Measurements from ENCODE around the gene MRPL55. TPM values are rescaled to one million over a fixed set of nuclear protein-coding genes. Genes with fewer than 3 reads are reported as not detected.

Gene MRPL55
- total RNA-seq, 2 donors from 2014 or later = 120 to 136 TPM

GRCh38 chr1:228123505-228123904 is 14.4 kb upstream of the MRPL55 start:
- Histone ChIP-seq H3K27ac (no peak overlapping the region), H3K27me3 (replicated peaks; ENCODE audit: insufficient read depth) (no peaks in the 10 kb centered on the region), H3K36me3 (no peaks in the 10 kb centered on the region), H3K9me3 (no peaks in the 10 kb centered on the region), H3K4me3 (no peak overlapping the region), H3K4me1 (replicated peaks) (no peaks in the 10 kb centered on the region)
- TF ChIP-seq CTCF (IDR thresholded peaks at IDR 0.05) (no peak), POLR2AphosphoS5 (IDR thresholded peaks at IDR 0.05) (no peak), POLR2A (IDR thresholded peaks at IDR 0.05) (no peak)
- intact Hi-C loops (cut with DNase I) = no loop called here
- DNase-seq (ENCODE audit: low spot score) = no peak
- WGBS = 79% methylated on average over 2 of the region's 2 CpGs

GRCh38 chr1:228122921-228123441 is 13.9 kb upstream of the MRPL55 start:
- intact Hi-C loops (cut with DNase I) = no loop called here
- no peaks in the 10 kb centered on the region for H3K36me3 ChIP-seq
- no peak for DNase-seq (ENCODE audit: low spot score)
- H3K9me3 ChIP-seq = no peaks in the 10 kb centered on the region
- no peak overlapping the region for H3K4me3 ChIP-seq
- no peak overlapping the region for H3K27ac ChIP-seq
- WGBS = 64% methylated on average over 1 of the region's 1 CpG
- H3K27me3 ChIP-seq (replicated peaks; ENCODE audit: insufficient read depth) = no peaks in the 10 kb centered on the region
- TF ChIP-seq POLR2A (IDR thresholded peaks at IDR 0.05) (no peak), POLR2AphosphoS5 (IDR thresholded peaks at IDR 0.05) (no peak), CTCF (IDR thresholded peaks at IDR 0.05) (no peak)
- no peaks in the 10 kb centered on the region for H3K4me1 ChIP-seq (replicated peaks)

- Histone ChIP-seq H3K36me3 (no peaks in the 10 kb centered on the region), H3K4me1 (replicated peaks) (no peaks in the 10 kb centered on the region), H3K9me3 (no peaks in the 10 kb centered on the region), H3K4me3 (no peak overlapping the region), H3K27ac (no peak overlapping the region), H3K27me3 (replicated peaks; ENCODE audit: insufficient read depth) (no peaks in the 10 kb centered on the region)
- no peak for DNase-seq (ENCODE audit: low spot score)
- 58% methylated on average over 5 of the region's 5 CpGs for WGBS
- no peak for TF ChIP-seq CTCF (IDR thresholded peaks at IDR 0.05)
- TF ChIP-seq POLR2A (IDR thresholded peaks at IDR 0.05) = no peak
- no peak for TF ChIP-seq POLR2AphosphoS5 (IDR thresholded peaks at IDR 0.05)
- intact Hi-C loops (cut with DNase I) = no loop called here
Observed at GRCh38 chr1:228120857-228121489, 11.9 kb upstream of the MRPL55 start.

- H3K27ac ChIP-seq = no peak overlapping the region
- no peaks in the 10 kb centered on the region for H3K27me3 ChIP-seq (replicated peaks; ENCODE audit: insufficient read depth)
- H3K9me3 ChIP-seq = no peaks in the 10 kb centered on the region
- no peaks in the 10 kb centered on the region for H3K4me1 ChIP-seq (replicated peaks)
- TF ChIP-seq CTCF (IDR thresholded peaks at IDR 0.05) (no peak), POLR2A (IDR thresholded peaks at IDR 0.05) (no peak), POLR2AphosphoS5 (IDR thresholded peaks at IDR 0.05) (no peak)
- no peaks in the 10 kb centered on the region for H3K36me3 ChIP-seq
- DNase-seq (ENCODE audit: low spot score) = no peak
- 29% methylated on average over 1 of the region's 1 CpG for WGBS
- no peak overlapping the region for H3K4me3 ChIP-seq
- intact Hi-C loops (cut with DNase I) = no loop called here
Observed at GRCh38 chr1:228120351-228120750, 11.3 kb upstream of the MRPL55 start.

GRCh38 chr1:228118040-228118439 is 8.9 kb upstream of the MRPL55 start:
- intact Hi-C loops (cut with DNase I) = no loop called here
- H3K4me3 ChIP-seq = no peak overlapping the region
- H3K9me3 ChIP-seq = no peaks in the 10 kb centered on the region
- TF ChIP-seq POLR2AphosphoS5 (IDR thresholded peaks at IDR 0.05) = no peak
- TF ChIP-seq POLR2A (IDR thresholded peaks at IDR 0.05) = no peak
- no peak for TF ChIP-seq CTCF (IDR thresholded peaks at IDR 0.05)
- H3K36me3 ChIP-seq = no peaks in the 10 kb centered on the region
- no peaks in the 10 kb centered on the region for H3K4me1 ChIP-seq (replicated peaks)
- WGBS = 86% methylated on average over 2 of the region's 2 CpGs
- no peak for DNase-seq (ENCODE audit: low spot score)
- no peak overlapping the region for H3K27ac ChIP-seq
- no peaks in the 10 kb centered on the region for H3K27me3 ChIP-seq (replicated peaks; ENCODE audit: insufficient read depth)

Data from prostate gland (tissue), 2 donors.